Fibroblast of lung (primary cell): Measurements from ENCODE around the gene UNC5A. TPM values are rescaled to one million over a fixed set of nuclear protein-coding genes. Genes with fewer than 3 reads are reported as not detected.

Experiments used
- DNase-seq, 2 donors: peaks; one replicate each; pipeline versions ENCODE4 v3.0.0 to v3.0.0-alpha.2; 2010; ENCODE audit warnings: low read depth in 2 of 2
- H2AFZ ChIP-seq: 2 replicates; pipeline ENCODE4 v1.5.1; 2012; ENCODE audit warnings: low read length, control low read depth, inconsistent platforms
- H3K27ac ChIP-seq: 2 replicates; pipeline ENCODE4 v1.5.1; 2011; ENCODE audit warnings: low read length, control low read depth; ENCODE audit not compliant: insufficient read depth
- H3K27me3 ChIP-seq: 2 replicates; pipeline ENCODE4 v1.5.1; 2011; ENCODE audit warnings: mild to moderate bottlenecking, low read length; ENCODE audit not compliant: control insufficient read depth, insufficient read depth
- H3K36me3 ChIP-seq: 2 replicates; pipeline ENCODE4 v1.5.1; 2011; ENCODE audit warnings: low read length; ENCODE audit not compliant: control insufficient read depth, insufficient read depth
- H3K4me1 ChIP-seq: 2 replicates; pipeline ENCODE4 v1.5.1; 2011; ENCODE audit warnings: low read length; ENCODE audit not compliant: control insufficient read depth, insufficient read depth; ENCODE audit errors: extremely low read depth
- H3K4me2 ChIP-seq: 2 replicates; pipeline ENCODE4 v1.5.1; 2011; ENCODE audit warnings: low read length, control low read depth; ENCODE audit not compliant: insufficient read depth; ENCODE audit errors: extremely low read depth
- H3K4me3 ChIP-seq, 4 experiments: fragments of 200-600 bp in 1 of 4; sonication (generic) in 1 of 4; replicated peaks in 1 of 4; 2 replicates each; pipeline ENCODE4 v1.5.1; 2011 to 2016; ENCODE audit warnings: low read length in 4 of 4, low read depth in 3 of 4, mild to moderate bottlenecking in 3 of 4, control low read depth in 2 of 4, inconsistent platforms in 1 of 4, mixed read lengths in 1 of 4; ENCODE audit not compliant: insufficient read depth in 1 of 4; ENCODE audit errors: control extremely low read depth in 1 of 4
- H3K79me2 ChIP-seq: 2 replicates; pipeline ENCODE4 v1.5.1; 2012; ENCODE audit warnings: mild to moderate bottlenecking, low read length, inconsistent platforms; ENCODE audit not compliant: control insufficient read depth, insufficient read depth
- H3K9ac ChIP-seq: 2 replicates; pipeline ENCODE4 v1.5.1; 2011; ENCODE audit warnings: mild to moderate bottlenecking, low read length, control low read depth; ENCODE audit not compliant: insufficient read depth
- H3K9me3 ChIP-seq: 2 replicates; pipeline ENCODE4 v1.5.1; 2012; ENCODE audit warnings: low read depth, low read length; ENCODE audit not compliant: control insufficient read depth, insufficient read depth
- H4K20me1 ChIP-seq: 2 replicates; pipeline ENCODE4 v1.5.1; 2011; ENCODE audit warnings: low read length; ENCODE audit not compliant: control insufficient read depth, insufficient read depth; ENCODE audit errors: extremely low read depth
- EZH2 ChIP-seq: IDR thresholded peaks from 2 replicates; pipeline ENCODE4 v1.5.1; 2012; ENCODE audit warnings: low read length, control low read depth, mild to moderate bottlenecking; ENCODE audit errors: missing control alignments
- polyA plus RNA-seq, 2 donors: library from polyadenylated mRNA; depleted of rRNA in 1 of 2; stranded (reverse) in 1 of 2; unstranded in 1 of 2; fragments of >200 nt; gene quantifications; 2 replicates each; pipeline ENCODE4 v1.2.1, GENCODE V29; 2011 to 2012; ENCODE audit warnings: missing spikeins in 1 of 2
- total RNA-seq: library from RNA; depleted of rRNA; stranded (reverse); fragments of >200 nt; gene quantifications from 2 replicates; pipeline ENCODE4 v1.2.1, GENCODE V29; 2014
- TF ChIP-seq, protein P1 (sequence below), 2 donors: IDR thresholded peaks in 1 of 2; conservative IDR thresholded peaks in 1 of 2; 1 replicate in 1 of 2; 2 replicates in 1 of 2; pipeline ENCODE4 v1.5.1; 2011 to 2012; ENCODE audit warnings: low read length in 2 of 2, control low read depth in 1 of 2, inconsistent platforms in 1 of 2, low read depth in 1 of 2, mild to moderate bottlenecking in 1 of 2

Gene UNC5A
- total and polyA plus RNA-seq, 2 donors (not counting 1 experiment from before 2014, with no cell fraction given), result not detected

DNA sequence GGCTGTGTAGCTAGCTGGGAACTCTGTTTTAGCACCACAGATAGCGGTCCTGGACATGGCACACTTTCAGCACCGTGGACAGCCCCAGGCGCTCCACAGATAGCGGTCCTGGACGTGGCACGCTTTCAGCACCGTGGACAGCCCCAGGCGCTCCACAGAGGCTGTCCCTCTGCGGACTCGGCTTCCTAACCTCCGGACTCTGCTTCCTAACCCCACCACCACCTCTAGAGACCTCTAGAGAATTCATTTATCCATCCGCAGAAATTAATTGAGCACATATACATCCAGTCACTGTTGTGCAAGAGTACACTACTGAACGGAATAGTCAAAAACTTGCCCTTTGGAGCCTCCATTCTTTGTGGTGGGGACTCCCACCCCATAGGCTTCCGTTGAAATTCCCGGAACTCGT is 27.4 kb downstream of the UNC5A start:
- DNase-seq, result peak; percentile 82 to 88
- no peaks in the 10 kb centered on the region for H3K4me1 ChIP-seq
- H3K9ac ChIP-seq, result no peak overlapping the region
- H3K79me2 ChIP-seq, result no peaks in the 10 kb centered on the region
- no peak overlapping the region for H3K4me2 ChIP-seq
- H3K36me3 ChIP-seq, result no peaks in the 10 kb centered on the region
- no peak overlapping the region for H3K4me3 ChIP-seq
- H2AFZ ChIP-seq, result no peak overlapping the region
- peaks cover 7% of the 10 kb centered on the region for H3K27me3 ChIP-seq
- no peaks in the 10 kb centered on the region for H3K9me3 ChIP-seq
- TF ChIP-seq, protein P1, sequence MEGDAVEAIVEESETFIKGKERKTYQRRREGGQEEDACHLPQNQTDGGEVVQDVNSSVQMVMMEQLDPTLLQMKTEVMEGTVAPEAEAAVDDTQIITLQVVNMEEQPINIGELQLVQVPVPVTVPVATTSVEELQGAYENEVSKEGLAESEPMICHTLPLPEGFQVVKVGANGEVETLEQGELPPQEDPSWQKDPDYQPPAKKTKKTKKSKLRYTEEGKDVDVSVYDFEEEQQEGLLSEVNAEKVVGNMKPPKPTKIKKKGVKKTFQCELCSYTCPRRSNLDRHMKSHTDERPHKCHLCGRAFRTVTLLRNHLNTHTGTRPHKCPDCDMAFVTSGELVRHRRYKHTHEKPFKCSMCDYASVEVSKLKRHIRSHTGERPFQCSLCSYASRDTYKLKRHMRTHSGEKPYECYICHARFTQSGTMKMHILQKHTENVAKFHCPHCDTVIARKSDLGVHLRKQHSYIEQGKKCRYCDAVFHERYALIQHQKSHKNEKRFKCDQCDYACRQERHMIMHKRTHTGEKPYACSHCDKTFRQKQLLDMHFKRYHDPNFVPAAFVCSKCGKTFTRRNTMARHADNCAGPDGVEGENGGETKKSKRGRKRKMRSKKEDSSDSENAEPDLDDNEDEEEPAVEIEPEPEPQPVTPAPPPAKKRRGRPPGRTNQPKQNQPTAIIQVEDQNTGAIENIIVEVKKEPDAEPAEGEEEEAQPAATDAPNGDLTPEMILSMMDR (conservative IDR thresholded peaks at IDR 0.05 in 1 of 2, IDR thresholded peaks at IDR 0.05 in 1 of 2; ENCODE audit: low read depth in 1 of 2, low read length in 2 of 2), result no peak
- TF ChIP-seq EZH2, result no peak
- H3K27ac ChIP-seq, result no peak overlapping the region
- H4K20me1 ChIP-seq, result peaks cover 2% of the 10 kb centered on the region

DNA sequence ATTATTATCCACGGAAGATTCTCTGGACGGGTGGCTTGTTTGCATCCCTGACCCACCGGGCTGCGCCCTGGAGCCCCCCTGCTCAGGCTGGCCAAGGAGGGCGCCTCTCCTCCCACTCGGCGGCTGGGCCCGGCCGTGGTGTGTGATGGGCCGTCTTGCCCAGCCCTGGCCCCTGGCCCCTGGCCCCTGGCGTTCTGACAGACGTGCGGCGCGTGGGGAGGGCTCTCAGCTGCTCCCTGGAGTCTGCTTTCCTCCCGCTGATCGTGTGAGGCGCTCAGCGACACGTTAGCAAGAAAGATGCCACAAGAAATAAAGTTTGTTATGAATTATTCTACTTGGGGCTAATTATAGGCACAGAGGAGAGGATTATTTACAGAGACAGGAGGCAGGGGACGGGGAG is 33.3 kb downstream of the UNC5A start:
- Histone ChIP-seq H3K4me1 (no peaks in the 10 kb centered on the region), H3K9me3 (no peaks in the 10 kb centered on the region), H3K36me3 (no peaks in the 10 kb centered on the region), H3K79me2 (no peaks in the 10 kb centered on the region), H3K4me2 (no peak overlapping the region), H3K9ac (no peak overlapping the region), H3K4me3 (no peak overlapping the region), H4K20me1 (no peaks in the 10 kb centered on the region), H2AFZ (no peak overlapping the region), H3K27me3 (peaks cover 30% of the 10 kb centered on the region), H3K27ac (no peak overlapping the region)
- TF ChIP-seq, protein P1 (conservative IDR thresholded peaks at IDR 0.05 in 1 of 2, IDR thresholded peaks at IDR 0.05 in 1 of 2; ENCODE audit: low read depth in 1 of 2, low read length in 2 of 2), result no peak
- no peak for DNase-seq

DNA sequence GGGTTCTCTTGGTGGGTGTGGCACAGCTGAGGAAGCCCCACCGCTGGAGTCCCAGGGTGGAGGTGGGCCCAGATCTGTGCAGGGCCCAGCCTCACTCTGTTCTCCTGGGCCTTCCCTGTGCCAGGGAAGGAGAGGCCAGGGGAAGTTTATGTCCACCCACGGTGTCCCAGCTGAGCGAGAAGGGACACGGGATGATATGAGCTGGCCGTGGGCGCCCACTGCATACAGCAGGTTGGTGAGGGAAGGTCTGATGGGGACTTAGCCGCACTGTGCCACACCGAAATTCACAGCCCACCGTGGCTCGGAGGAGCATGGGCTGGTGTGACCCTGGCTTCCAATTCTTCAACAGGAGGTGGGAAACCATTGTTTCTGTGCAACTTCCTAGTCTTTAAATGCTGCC is 33.9 kb downstream of the UNC5A start:
- H3K79me2 ChIP-seq, result no peaks in the 10 kb centered on the region
- DNase-seq, result no peak
- TF ChIP-seq, protein P1 (conservative IDR thresholded peaks at IDR 0.05 in 1 of 2, IDR thresholded peaks at IDR 0.05 in 1 of 2; ENCODE audit: low read depth in 1 of 2, low read length in 2 of 2), result no peak
- TF ChIP-seq EZH2, result no peak
- no peaks in the 10 kb centered on the region for H3K36me3 ChIP-seq
- H3K27me3 ChIP-seq, result peaks cover 30% of the 10 kb centered on the region
- no peak overlapping the region for H3K9ac ChIP-seq
- H3K9me3 ChIP-seq, result no peaks in the 10 kb centered on the region
- no peaks in the 10 kb centered on the region for H3K4me1 ChIP-seq
- H3K4me2 ChIP-seq, result no peak overlapping the region
- H3K4me3 ChIP-seq, result no peak overlapping the region
- H3K27ac ChIP-seq, result no peak overlapping the region
- no peaks in the 10 kb centered on the region for H4K20me1 ChIP-seq
- H2AFZ ChIP-seq, result no peak overlapping the region
